ENCODE results near the gene CMIP.

CMIP gene

GRCh38 chr16:81511371-81511770, 66.8 kb downstream of the CMIP start:
- no peak overlapping the region for H3K4me3 ChIP-seq (ENCODE audit: insufficient read depth, low read length, poor library complexity, severe bottlenecking)
- no peaks in the 10 kb centered on the region for H3F3A ChIP-seq (ENCODE audit: insufficient read depth)
- H3K4me2 ChIP-seq (ENCODE audit: low read depth, low read length, poor library complexity, severe bottlenecking): no peak overlapping the region
- TF ChIP-seq EZH2phosphoT487 (conservative IDR thresholded peaks at IDR 0.05; ENCODE audit: low read length) (no peak), CTCF (IDR thresholded peaks at IDR 0.05; ENCODE audit: insufficient read depth, low read length, poor library complexity, severe bottlenecking) (no peak)
- H4K20me1 ChIP-seq (ENCODE audit: low read depth, low read length): peaks cover 6% of the 10 kb centered on the region; the same call in 1 of the 2 replicates
- no peak overlapping the region for H2AFZ ChIP-seq (ENCODE audit: low read depth, low read length, severe bottlenecking)
- no peaks in the 10 kb centered on the region for H3K9me3 ChIP-seq (ENCODE audit: insufficient read depth, low read length)
- H3K79me2 ChIP-seq (ENCODE audit: insufficient read depth, low read length): peaks cover 14% of the 10 kb centered on the region
- H3K9ac ChIP-seq (ENCODE audit: low read length): no peak overlapping the region
- no peaks in the 10 kb centered on the region for H3K9me2 ChIP-seq (replicated peaks; ENCODE audit: insufficient read depth, low read length)
- no peak overlapping the region for H3K27ac ChIP-seq (ENCODE audit: low read depth, low read length)
- H3K27me3 ChIP-seq (ENCODE audit: low read length): no peaks in the 10 kb centered on the region
- H3K36me3 ChIP-seq (ENCODE audit: low read length): no peaks in the 10 kb centered on the region

GRCh38 chr16:81513204-81514040, 68.8 kb downstream of the CMIP start:
- no peaks in the 10 kb centered on the region for H3K9me2 ChIP-seq (replicated peaks; ENCODE audit: insufficient read depth, low read length)
- TF ChIP-seq EZH2phosphoT487 (conservative IDR thresholded peaks at IDR 0.05; ENCODE audit: low read length): no peak
- no peaks in the 10 kb centered on the region for H3K9me3 ChIP-seq (ENCODE audit: insufficient read depth, low read length)
- H3K4me2 ChIP-seq (ENCODE audit: low read depth, low read length, poor library complexity, severe bottlenecking): peak overlapping the region; percentile 24
- peaks cover 14% of the 10 kb centered on the region for H3K79me2 ChIP-seq (ENCODE audit: insufficient read depth, low read length)
- H4K20me1 ChIP-seq (ENCODE audit: low read depth, low read length): peaks cover 6% of the 10 kb centered on the region; the same call in 1 of the 2 replicates
- no peak overlapping the region for H3K9ac ChIP-seq (ENCODE audit: low read length)
- no peak overlapping the region for H3K4me3 ChIP-seq (ENCODE audit: insufficient read depth, low read length, poor library complexity, severe bottlenecking)
- no peaks in the 10 kb centered on the region for H3K36me3 ChIP-seq (ENCODE audit: low read length)
- H3F3A ChIP-seq (ENCODE audit: insufficient read depth): no peaks in the 10 kb centered on the region
- H2AFZ ChIP-seq (ENCODE audit: low read depth, low read length, severe bottlenecking): no peak overlapping the region
- no peaks in the 10 kb centered on the region for H3K27me3 ChIP-seq (ENCODE audit: low read length)
- no peak overlapping the region for H3K27ac ChIP-seq (ENCODE audit: low read depth, low read length)

- Histone ChIP-seq H3F3A (ENCODE audit: insufficient read depth) (no peaks in the 10 kb centered on the region), H3K36me3 (ENCODE audit: low read length) (no peaks in the 10 kb centered on the region), H3K27me3 (ENCODE audit: low read length) (no peaks in the 10 kb centered on the region), H3K4me2 (ENCODE audit: low read depth, low read length, poor library complexity, severe bottlenecking) (peak overlapping the region; percentile 24), H3K9me3 (ENCODE audit: insufficient read depth, low read length) (no peaks in the 10 kb centered on the region), H3K79me2 (ENCODE audit: insufficient read depth, low read length) (peaks cover 14% of the 10 kb centered on the region), H4K20me1 (ENCODE audit: low read depth, low read length) (peaks cover 6% of the 10 kb centered on the region; the same call in 1 of the 2 replicates), H3K9ac (ENCODE audit: low read length) (no peak overlapping the region), H3K9me2 (replicated peaks; ENCODE audit: insufficient read depth, low read length) (no peaks in the 10 kb centered on the region), H3K4me3 (ENCODE audit: insufficient read depth, low read length, poor library complexity, severe bottlenecking) (no peak overlapping the region), H2AFZ (ENCODE audit: low read depth, low read length, severe bottlenecking) (no peak overlapping the region), H3K27ac (ENCODE audit: low read depth, low read length) (no peak overlapping the region)
- TF ChIP-seq CTCF (IDR thresholded peaks at IDR 0.05; ENCODE audit: insufficient read depth, low read length, poor library complexity, severe bottlenecking) (no peak), EZH2phosphoT487 (conservative IDR thresholded peaks at IDR 0.05; ENCODE audit: low read length) (no peak)
Measured at GRCh38 chr16:81514041-81514559, 69.5 kb downstream of the CMIP start.
